Measurements from ENCODE around the gene KRT3. TPM values are rescaled to one million over a fixed set of nuclear protein-coding genes. Genes with fewer than 3 reads are reported as not detected.

KRT3 gene
- polyA plus RNA-seq (2013, experiment 1 of 2) = not detected
- polyA plus RNA-seq (2013, experiment 2 of 2) = not detected

- H2BK5ac ChIP-seq (ENCODE audit: low read depth, low read length, poor library complexity, severe bottlenecking) = no peak within 1 kb of the TSS
- H3K23ac ChIP-seq (ENCODE audit: low read length in 2 of 2) = no peak within 1 kb of the TSS
- no peak within 1 kb of the TSS for H3K4me2 ChIP-seq (ENCODE audit: low read length, poor library complexity, severe bottlenecking)
- no peak within 1 kb of the TSS for H2BK15ac ChIP-seq (ENCODE audit: low read depth, poor library complexity, severe bottlenecking)
- H3K14ac ChIP-seq (ENCODE audit: low read length in 2 of 2) = no peak within 1 kb of the TSS
- WGBS = 86% methylated on average over 17 of the region's 17 CpGs
- no peak within 1 kb of the TSS for H2BK120ac ChIP-seq (ENCODE audit: low read depth, low read length)
- H3K36me3 ChIP-seq (ENCODE audit: control insufficient read depth in 1 of 2, insufficient read depth in 2 of 2, low read depth in 1 of 2, low read length in 2 of 2) = no peaks in the 10 kb centered on the region
- no peak within 1 kb of the TSS for H2AK5ac ChIP-seq (ENCODE audit: low read length, severe bottlenecking)
- H4K91ac ChIP-seq (ENCODE audit: low read length) = no peak within 1 kb of the TSS
- H3K4me3 ChIP-seq (ENCODE audit: insufficient read depth in 1 of 2, low read depth in 1 of 2, low read length in 2 of 2) = no peak within 1 kb of the TSS
- H4K8ac ChIP-seq (ENCODE audit: low read length) = no peak within 1 kb of the TSS
- DNase-seq = no peak
- H3K27ac ChIP-seq (ENCODE audit: low read length, poor library complexity, severe bottlenecking) = no peak within 1 kb of the TSS
- no peaks in the 10 kb centered on the region for H3K79me1 ChIP-seq (replicated peaks; ENCODE audit: low read length, poor library complexity, severe bottlenecking)
- peaks cover 8% of the 10 kb centered on the region for H3K4me1 ChIP-seq (ENCODE audit: control insufficient read depth, insufficient read depth, low read depth, low read length)
- no peak within 1 kb of the TSS for H2BK12ac ChIP-seq (ENCODE audit: low read length in 2 of 2)
- H3K9ac ChIP-seq (ENCODE audit: low read length) = no peak within 1 kb of the TSS
- no peak within 1 kb of the TSS for H3K4ac ChIP-seq (ENCODE audit: low read depth in 1 of 2, low read length in 2 of 2)
- H2AFZ ChIP-seq (ENCODE audit: low read depth, low read length) = no peak within 1 kb of the TSS
- H3K9me3 ChIP-seq (ENCODE audit: control insufficient read depth, low read length) = no peaks in the 10 kb centered on the region
- H3K27me3 ChIP-seq (ENCODE audit: control insufficient read depth in 1 of 2, insufficient read depth in 1 of 2, low read length in 2 of 2) = peaks cover 8 to 28% of the 10 kb centered on the region in 2 experiments
- H3K18ac ChIP-seq (ENCODE audit: low read depth in 1 of 2, low read length in 2 of 2) = no peak within 1 kb of the TSS
These were observed at the start of gene KRT3 for GRCh38 chr12:52795694-52796428. KRT3 (minus strand) TSS chr12:52796117; CDS start chr12:52796042, 75 bp downstream.

- H4K8ac ChIP-seq (ENCODE audit: low read length) = no peak overlapping the region
- H3K4me3 ChIP-seq (ENCODE audit: insufficient read depth in 1 of 2, low read depth in 1 of 2, low read length in 2 of 2) = no peak overlapping the region
- no peak overlapping the region for H4K91ac ChIP-seq (ENCODE audit: low read length)
- H3K4ac ChIP-seq (ENCODE audit: low read depth in 1 of 2, low read length in 2 of 2) = no peak overlapping the region
- peaks cover 2% of the 10 kb centered on the region for H3K4me1 ChIP-seq (ENCODE audit: control insufficient read depth, insufficient read depth, low read depth, low read length)
- H3K18ac ChIP-seq (ENCODE audit: low read depth in 1 of 2, low read length in 2 of 2) = no peak overlapping the region
- H3K4me2 ChIP-seq (ENCODE audit: low read length, poor library complexity, severe bottlenecking) = no peak overlapping the region
- WGBS = 94% methylated on average over 9 of the region's 11 CpGs
- no peak overlapping the region for H3K23ac ChIP-seq (ENCODE audit: low read length in 2 of 2)
- H2BK12ac ChIP-seq (ENCODE audit: low read length in 2 of 2) = no peak overlapping the region
- H3K9me3 ChIP-seq (ENCODE audit: control insufficient read depth, low read length) = no peaks in the 10 kb centered on the region
- H3K14ac ChIP-seq (ENCODE audit: low read length in 2 of 2) = no peak overlapping the region
- no peak overlapping the region for H2BK15ac ChIP-seq (ENCODE audit: low read depth, poor library complexity, severe bottlenecking)
- no peak overlapping the region for H2BK120ac ChIP-seq (ENCODE audit: low read depth, low read length)
- H3K27me3 ChIP-seq (ENCODE audit: control insufficient read depth in 1 of 2, insufficient read depth in 1 of 2, low read length in 2 of 2) = peaks cover 17 to 65% of the 10 kb centered on the region in 2 experiments
- no peak overlapping the region for H2AFZ ChIP-seq (ENCODE audit: low read depth, low read length)
- DNase-seq = no peak
- H3K27ac ChIP-seq (ENCODE audit: low read length, poor library complexity, severe bottlenecking) = no peak overlapping the region
- H3K36me3 ChIP-seq (ENCODE audit: control insufficient read depth in 1 of 2, insufficient read depth in 2 of 2, low read depth in 1 of 2, low read length in 2 of 2) = peaks cover 0 to 2% of the 10 kb centered on the region in 2 experiments
- no peak overlapping the region for H3K9ac ChIP-seq (ENCODE audit: low read length)
- H2BK5ac ChIP-seq (ENCODE audit: low read depth, low read length, poor library complexity, severe bottlenecking) = no peak overlapping the region
- H2AK5ac ChIP-seq (ENCODE audit: low read length, severe bottlenecking) = no peak overlapping the region
- no peaks in the 10 kb centered on the region for H3K79me1 ChIP-seq (replicated peaks; ENCODE audit: low read length, poor library complexity, severe bottlenecking)
These were observed 48.5 kb upstream of the KRT3 start for GRCh38 chr12:52844386-52844785.

GRCh38 chr12:52839436-52840105, 43.7 kb upstream of the KRT3 start:
- no peak overlapping the region for H3K23ac ChIP-seq (ENCODE audit: low read length in 2 of 2)
- 86% methylated on average over 18 of the region's 18 CpGs for WGBS
- no peak overlapping the region for H3K4me3 ChIP-seq (ENCODE audit: insufficient read depth in 1 of 2, low read depth in 1 of 2, low read length in 2 of 2)
- H2AFZ ChIP-seq (ENCODE audit: low read depth, low read length) = no peak overlapping the region
- peaks cover 26% of the 10 kb centered on the region for H3K4me1 ChIP-seq (ENCODE audit: control insufficient read depth, insufficient read depth, low read depth, low read length)
- H4K91ac ChIP-seq (ENCODE audit: low read length) = no peak overlapping the region
- no peak overlapping the region for H4K8ac ChIP-seq (ENCODE audit: low read length)
- no peak overlapping the region for H2BK12ac ChIP-seq (ENCODE audit: low read length in 2 of 2)
- no peak overlapping the region for H3K9ac ChIP-seq (ENCODE audit: low read length)
- H3K79me1 ChIP-seq (replicated peaks; ENCODE audit: low read length, poor library complexity, severe bottlenecking) = no peaks in the 10 kb centered on the region
- H3K27ac ChIP-seq (ENCODE audit: low read length, poor library complexity, severe bottlenecking) = no peak overlapping the region
- no peak overlapping the region for H2AK5ac ChIP-seq (ENCODE audit: low read length, severe bottlenecking)
- H2BK15ac ChIP-seq (ENCODE audit: low read depth, poor library complexity, severe bottlenecking) = no peak overlapping the region
- peaks cover 5 to 43% of the 10 kb centered on the region in 2 experiments for H3K27me3 ChIP-seq (ENCODE audit: control insufficient read depth in 1 of 2, insufficient read depth in 1 of 2, low read length in 2 of 2)
- H2BK5ac ChIP-seq (ENCODE audit: low read depth, low read length, poor library complexity, severe bottlenecking) = no peak overlapping the region
- H3K4ac ChIP-seq (ENCODE audit: low read depth in 1 of 2, low read length in 2 of 2) = no peak overlapping the region
- no peak overlapping the region for H3K18ac ChIP-seq (ENCODE audit: low read depth in 1 of 2, low read length in 2 of 2)
- no peak overlapping the region for H2BK120ac ChIP-seq (ENCODE audit: low read depth, low read length)
- no peaks in the 10 kb centered on the region for H3K9me3 ChIP-seq (ENCODE audit: control insufficient read depth, low read length)
- no peak for DNase-seq
- no peak overlapping the region for H3K4me2 ChIP-seq (ENCODE audit: low read length, poor library complexity, severe bottlenecking)
- H3K36me3 ChIP-seq (ENCODE audit: control insufficient read depth in 1 of 2, insufficient read depth in 2 of 2, low read depth in 1 of 2, low read length in 2 of 2) = peaks cover 0 to 2% of the 10 kb centered on the region in 2 experiments
- no peak overlapping the region for H3K14ac ChIP-seq (ENCODE audit: low read length in 2 of 2)

GRCh38 chr12:52838609-52839435, 42.9 kb upstream of the KRT3 start:
- Histone ChIP-seq H3K79me1 (replicated peaks; ENCODE audit: low read length, poor library complexity, severe bottlenecking) (no peaks in the 10 kb centered on the region), H3K9ac (ENCODE audit: low read length) (no peak overlapping the region), H2BK5ac (ENCODE audit: low read depth, low read length, poor library complexity, severe bottlenecking) (no peak overlapping the region), H3K4ac (ENCODE audit: low read depth in 1 of 2, low read length in 2 of 2) (no peak overlapping the region), H3K4me2 (ENCODE audit: low read length, poor library complexity, severe bottlenecking) (no peak overlapping the region), H2AFZ (ENCODE audit: low read depth, low read length) (no peak overlapping the region), H2BK15ac (ENCODE audit: low read depth, poor library complexity, severe bottlenecking) (no peak overlapping the region), H3K36me3 (ENCODE audit: control insufficient read depth in 1 of 2, insufficient read depth in 2 of 2, low read depth in 1 of 2, low read length in 2 of 2) (peaks cover 0 to 2% of the 10 kb centered on the region in 2 experiments), H3K4me1 (ENCODE audit: control insufficient read depth, insufficient read depth, low read depth, low read length) (peaks cover 26% of the 10 kb centered on the region), H3K27me3 (ENCODE audit: control insufficient read depth in 1 of 2, insufficient read depth in 1 of 2, low read length in 2 of 2) (peaks cover 5 to 35% of the 10 kb centered on the region in 2 experiments), H4K91ac (ENCODE audit: low read length) (no peak overlapping the region), H3K27ac (ENCODE audit: low read length, poor library complexity, severe bottlenecking) (no peak overlapping the region), H2BK120ac (ENCODE audit: low read depth, low read length) (no peak overlapping the region), H4K8ac (ENCODE audit: low read length) (no peak overlapping the region), H2AK5ac (ENCODE audit: low read length, severe bottlenecking) (no peak overlapping the region), H3K9me3 (ENCODE audit: control insufficient read depth, low read length) (no peaks in the 10 kb centered on the region), H3K4me3 (ENCODE audit: insufficient read depth in 1 of 2, low read depth in 1 of 2, low read length in 2 of 2) (no peak overlapping the region), H3K14ac (ENCODE audit: low read length in 2 of 2) (no peak overlapping the region), H2BK12ac (ENCODE audit: low read length in 2 of 2) (no peak overlapping the region), H3K23ac (ENCODE audit: low read length in 2 of 2) (no peak overlapping the region), H3K18ac (ENCODE audit: low read depth in 1 of 2, low read length in 2 of 2) (no peak overlapping the region)
- whole genome bisulfite sequencing = 76% methylated on average over 14 of the region's 14 CpGs
- no peak for DNase-seq
